ENCODE data around the gene TMEM208.

The TMEM208 gene

DNA sequence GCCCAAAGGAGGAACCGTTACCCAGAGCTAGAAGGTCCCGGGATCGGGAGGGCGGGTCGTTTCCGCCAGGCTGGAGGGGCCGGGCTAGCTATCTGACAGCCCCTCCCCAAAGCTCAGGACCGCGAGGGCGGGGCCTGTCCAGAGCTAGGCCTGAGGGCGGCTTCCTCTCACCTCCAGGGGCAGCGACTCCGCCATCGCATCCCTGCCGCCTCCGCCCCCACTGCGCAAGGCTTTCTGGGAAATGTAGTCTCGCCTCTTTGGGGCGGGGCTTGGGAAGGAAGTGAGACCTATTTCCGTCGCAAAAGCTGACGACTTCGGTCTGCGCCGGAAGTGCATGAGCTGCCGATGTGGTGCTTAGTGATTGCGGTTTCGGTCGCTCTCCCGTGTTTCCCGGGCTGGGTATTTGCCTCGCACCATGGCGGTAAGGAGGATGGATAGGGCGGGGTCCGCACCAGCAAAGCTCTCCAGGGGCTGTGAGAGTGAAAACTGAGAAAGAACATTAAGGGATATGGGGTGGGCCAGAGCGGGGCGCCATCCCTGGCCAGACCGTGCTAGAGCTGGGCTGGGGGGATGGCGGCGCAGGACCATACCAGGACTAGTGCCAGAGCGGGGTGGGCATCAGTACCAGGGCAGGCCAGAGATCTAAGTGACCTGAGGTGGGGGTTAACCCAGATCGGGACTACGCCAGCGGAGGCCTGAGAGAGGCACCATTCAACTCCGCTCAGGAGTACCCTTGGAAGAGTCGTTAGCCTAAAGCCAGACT is at the start of gene TMEM208:
Gene TMEM208, plus strand, starts transcription at position 327 of the 763 bp plus-strand sequence. Its CDS starts 89 bp downstream, at position 416.
- peak; percentile 94 to 96 for DNase-seq (ENCODE audit: extremely low read depth in 1 of 2, low read depth in 1 of 2)

DNA sequence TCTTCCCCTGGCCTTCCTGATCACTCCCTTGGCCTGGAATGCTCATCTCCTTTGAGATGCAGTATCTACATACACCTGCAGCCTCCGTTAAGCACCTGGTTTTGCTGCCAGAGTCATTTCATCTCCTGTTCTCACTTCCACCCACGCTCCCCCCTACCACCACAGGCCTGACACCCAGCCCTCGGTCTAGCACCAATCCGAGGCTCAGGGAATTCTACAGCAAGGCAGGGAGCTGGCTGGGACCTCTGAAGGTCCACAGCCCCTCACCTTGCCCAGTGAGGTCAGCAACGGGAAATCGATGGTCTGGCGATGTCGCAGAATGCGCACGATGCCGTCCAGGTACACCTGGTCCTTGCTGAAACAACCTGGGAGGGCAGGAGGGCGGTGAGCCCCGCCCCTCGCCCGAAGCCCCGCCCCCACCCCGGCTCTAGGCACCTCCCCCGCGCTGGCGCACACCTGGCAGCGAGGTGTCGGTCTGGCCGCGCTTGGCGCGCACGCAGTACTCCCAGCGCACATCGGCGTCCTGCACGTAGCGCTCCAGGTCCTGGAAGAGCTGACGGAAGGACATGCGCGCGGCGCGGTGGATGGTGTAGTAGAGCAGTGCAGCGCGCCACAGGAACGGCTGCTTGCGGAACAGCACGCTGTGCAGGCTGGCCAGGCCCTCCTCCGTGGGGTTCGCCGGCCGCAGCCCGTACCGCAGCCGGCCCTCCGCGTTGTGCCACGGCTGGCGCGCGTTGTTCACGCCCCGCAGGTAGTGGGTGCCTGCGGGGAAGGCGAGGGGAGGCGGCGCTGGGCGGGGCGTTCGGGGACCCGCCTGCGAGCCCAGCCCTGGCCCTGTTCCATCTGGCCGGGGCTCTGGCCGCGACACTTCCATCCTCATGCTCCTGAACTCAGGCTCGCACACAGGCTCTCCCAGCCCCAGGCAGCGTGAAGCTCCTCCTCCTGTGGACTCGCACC is 48.9 kb upstream of the TMEM208 start:
- DNase-seq (ENCODE audit: extremely low read depth in 1 of 2, low read depth in 1 of 2) = no peak

DNA sequence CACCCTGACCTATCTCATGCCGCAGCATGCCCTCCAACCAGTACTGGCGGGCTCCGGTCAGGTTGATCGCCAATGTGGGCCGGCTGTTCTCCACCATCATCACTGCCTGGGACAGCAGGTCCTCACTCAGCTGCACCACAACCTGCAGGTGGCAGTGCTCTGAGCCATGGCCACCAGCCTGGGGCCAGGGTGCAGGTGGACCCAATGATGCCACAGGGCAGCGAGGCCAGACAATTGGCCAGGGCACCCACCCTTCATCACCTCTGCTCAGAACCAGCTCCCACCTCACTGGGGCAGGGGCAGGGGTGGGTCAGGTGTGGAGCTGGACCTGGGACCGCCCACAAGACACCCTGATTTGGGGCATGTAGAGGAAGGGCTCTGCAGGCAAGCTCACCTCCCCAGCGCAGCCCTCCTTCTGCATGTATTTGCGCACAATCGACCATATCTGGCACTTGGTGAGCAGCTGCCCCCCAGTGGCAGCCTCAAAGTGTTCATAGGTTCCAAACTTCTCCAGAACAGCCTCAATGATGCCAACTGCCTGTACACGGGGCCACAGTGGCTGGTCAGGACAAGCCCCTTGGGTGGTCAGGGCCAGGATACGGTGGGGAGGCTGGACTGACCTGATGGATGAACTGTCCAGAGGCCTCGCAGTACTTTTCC is 47.4 kb upstream of the TMEM208 start:
- no peak for DNase-seq (ENCODE audit: extremely low read depth in 1 of 2, low read depth in 1 of 2)

DNA sequence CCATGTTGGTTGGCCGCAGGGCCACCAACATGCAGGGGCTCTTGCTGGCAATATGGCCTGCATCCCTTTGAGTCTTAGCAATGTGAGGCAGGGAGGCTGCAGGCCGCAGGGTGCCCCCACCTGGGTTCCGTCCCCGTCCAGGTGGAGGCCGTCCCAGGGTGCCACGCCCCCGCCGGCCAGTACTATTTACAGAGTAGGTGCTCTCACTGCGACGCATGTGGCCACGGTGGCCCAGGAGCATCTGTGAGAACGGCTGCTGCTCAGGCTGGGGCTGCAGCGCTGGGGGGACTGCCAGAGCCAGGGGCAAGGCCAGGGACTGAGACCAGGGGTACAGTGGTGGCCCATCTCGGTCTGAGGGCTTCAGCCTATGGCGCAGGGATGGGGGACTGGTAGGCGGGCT is 46.8 kb upstream of the TMEM208 start:
- DNase-seq (ENCODE audit: extremely low read depth in 1 of 2, low read depth in 1 of 2) = no peak

DNA sequence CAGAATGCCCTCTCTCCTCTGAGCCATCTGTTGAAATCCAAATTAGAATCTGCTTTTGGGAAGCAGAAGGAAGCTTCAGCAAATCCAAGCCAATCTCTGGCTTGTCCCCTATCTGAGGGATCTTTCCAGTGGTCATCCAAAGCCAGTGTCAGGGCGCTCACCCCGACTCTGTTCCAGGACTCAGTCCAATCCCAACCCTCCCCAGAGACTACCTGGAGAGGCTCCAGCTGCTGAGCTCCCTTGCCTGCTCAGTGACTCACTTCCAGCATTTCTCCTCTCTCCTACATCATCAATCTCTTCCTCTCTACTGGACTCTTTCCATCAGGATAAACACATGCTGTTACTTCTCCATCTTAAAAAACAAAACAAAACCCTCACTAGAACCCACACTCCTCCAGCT is 45.6 kb upstream of the TMEM208 start:
- no peak for DNase-seq (ENCODE audit: extremely low read depth in 1 of 2, low read depth in 1 of 2)

DNA sequence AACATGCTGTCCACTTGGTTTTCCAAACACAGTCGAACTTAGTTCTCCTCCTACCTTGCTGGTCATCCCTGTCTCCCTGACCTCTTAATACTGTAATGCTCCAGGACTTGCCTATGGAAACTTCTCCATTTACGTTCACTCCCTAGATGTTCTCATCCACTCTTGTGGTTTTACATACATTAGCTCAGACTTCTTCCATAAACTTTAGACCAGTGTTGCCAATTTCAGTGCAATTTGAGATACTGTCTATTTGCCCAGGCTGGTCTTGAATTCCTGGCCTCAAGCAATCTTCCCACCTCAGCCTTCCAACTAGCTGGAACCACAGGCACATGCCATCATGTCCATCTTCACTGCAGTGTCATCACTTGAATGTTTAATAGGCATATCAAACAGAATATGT is 44.6 kb upstream of the TMEM208 start:
- DNase-seq (ENCODE audit: extremely low read depth in 1 of 2, low read depth in 1 of 2) = no peak

DNA sequence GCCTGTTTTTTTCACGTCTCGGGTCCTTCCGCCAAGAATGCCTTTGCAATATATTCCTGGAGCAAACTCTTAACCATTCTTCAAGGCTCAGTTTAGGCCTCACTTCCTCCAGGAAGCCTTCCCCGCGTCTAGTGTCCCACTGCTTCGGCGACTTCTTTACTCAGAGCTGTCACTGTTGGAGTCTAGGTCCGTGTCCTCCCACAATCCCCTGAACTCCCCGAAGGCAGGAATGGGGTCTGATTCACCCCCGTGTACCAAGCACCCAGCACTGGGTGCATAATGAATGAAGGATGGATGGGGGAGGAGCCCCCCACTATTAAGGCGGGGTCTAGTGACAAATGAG is 43.7 kb upstream of the TMEM208 start:
- DNase-seq (ENCODE audit: extremely low read depth in 1 of 2, low read depth in 1 of 2) = no peak

DNA sequence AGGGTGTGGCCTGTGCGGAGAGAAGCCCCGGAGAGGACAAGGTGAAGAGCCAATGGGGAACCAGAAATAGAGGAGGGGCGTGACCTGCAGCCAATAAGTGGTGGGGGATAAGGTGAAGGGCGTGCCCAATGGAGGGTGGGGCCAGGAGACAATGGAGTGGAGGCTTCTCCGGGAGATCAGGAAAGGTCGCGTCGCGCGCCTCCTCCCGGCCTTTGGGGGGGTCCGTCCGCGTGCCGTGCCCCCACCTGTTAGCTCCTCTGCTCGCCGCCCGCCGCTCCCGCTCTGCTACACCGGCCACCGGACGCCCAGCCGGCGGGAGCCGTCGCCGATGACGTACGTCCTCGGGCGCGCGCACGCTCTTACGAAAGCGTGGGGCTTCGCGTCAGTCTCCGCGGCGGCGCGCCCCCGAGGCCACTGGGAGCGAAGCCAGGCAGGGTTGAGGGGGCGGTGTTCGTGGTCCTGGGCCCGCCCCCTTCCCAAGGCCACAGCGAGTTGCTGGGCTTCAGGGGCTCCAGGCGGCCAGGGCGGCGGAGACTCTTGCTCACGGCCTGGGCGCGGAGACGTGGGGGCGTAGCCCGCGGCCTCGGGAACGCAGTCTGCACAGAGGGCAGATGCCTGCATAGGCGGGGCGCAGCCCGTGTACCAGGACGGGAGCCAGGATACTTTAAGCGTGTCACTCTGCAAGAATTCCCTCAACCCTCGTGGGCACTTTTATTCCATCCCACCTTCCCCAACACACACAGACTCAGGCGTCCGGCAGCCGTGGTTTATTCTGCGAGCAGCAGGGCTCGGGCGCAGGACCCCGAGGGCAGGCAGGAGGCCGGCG is 43.1 kb upstream of the TMEM208 start, which contains the start of gene MATCAP1:
Gene MATCAP1, minus strand, starts transcription at position 337 of the 826 bp plus-strand sequence. CDS start 3,353 bp downstream, outside the sequence.
- DNase-seq (ENCODE audit: extremely low read depth in 1 of 2, low read depth in 1 of 2) = peak; percentile 84 to 89

DNA sequence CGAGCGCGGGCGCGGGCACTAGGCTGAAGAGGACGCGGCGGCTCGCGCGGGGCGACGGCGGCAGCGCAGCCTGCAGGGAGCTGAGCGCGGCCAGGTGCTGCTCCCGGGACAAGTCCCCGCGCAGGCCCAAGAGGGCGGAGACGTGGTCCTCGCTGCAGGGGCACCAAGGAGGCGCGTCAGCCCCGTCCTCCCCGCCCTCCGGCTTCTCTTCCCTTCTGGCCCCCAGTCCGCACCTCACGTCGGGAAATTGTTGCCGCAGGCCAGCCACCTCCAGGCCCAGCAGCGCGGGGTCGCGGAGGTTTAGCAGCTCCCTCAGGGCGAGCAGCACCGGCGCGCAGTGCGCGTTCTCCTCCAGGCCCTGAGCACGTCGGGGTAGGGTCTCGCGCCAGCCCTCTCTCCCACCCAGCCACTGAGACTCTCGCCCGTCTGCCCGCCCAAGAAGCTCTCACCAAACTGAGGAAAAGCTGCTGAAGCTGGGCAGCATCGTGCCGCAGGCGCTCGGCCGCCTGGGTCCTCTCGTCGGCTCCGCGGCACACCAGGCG is 42.4 kb upstream of the TMEM208 start:
- DNase-seq (ENCODE audit: extremely low read depth in 1 of 2, low read depth in 1 of 2) = no peak

DNA sequence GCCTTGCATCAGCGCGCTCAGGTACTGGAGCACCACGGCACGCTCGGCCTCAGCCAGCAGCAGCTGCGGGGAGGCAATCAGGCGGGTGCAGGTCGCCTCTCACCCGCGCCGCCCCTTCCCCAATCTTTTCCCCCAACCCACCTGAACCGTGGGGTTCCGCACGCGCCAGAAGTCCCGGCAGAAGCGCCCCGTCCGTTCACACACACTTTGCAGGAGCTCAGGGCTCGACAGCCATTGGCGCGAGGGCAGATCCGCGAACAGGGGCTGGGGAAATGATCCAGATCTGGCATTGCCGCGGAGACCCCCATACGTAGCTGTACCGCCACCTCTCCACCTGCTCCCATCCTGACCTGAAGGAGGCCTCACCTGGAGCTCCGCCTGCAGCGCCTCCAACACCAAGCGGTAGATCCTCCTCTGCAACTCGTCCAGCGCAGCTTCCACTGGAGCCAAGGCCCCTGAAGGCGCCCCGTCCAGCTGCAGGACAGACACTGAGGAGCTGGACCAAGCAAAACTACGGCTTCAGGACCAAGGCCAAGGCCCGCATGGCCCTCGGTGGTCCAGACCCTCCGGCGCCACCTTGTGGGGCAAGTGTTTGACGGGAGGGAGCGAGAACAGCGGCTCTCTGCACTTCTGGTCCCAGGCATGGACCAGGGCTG is 41.8 kb upstream of the TMEM208 start:
- peak; percentile 57 to 74 for DNase-seq (ENCODE audit: extremely low read depth in 1 of 2, low read depth in 1 of 2)

DNA sequence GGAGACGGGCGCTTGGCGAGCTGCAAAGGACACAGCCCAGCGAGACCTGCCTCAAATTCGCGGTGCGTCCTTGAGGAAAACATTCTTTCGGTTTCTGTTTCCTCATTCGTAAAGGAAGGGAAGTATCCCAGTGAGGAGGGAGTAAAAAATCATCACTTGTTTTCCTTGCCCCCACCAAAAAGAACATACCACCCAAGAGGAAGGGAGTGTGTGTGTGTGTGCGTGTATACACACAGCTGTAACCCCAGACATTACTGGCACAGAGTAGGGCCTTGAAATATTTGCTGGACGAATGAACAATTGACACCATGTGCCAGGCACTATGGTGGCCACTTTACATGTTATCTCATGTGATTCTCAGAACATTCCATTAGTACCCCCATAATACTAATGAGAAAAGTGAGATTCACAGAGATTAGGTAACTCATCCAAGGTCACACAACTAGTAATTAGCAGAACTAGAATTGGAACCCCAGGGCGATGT is 41.2 kb upstream of the TMEM208 start:
- no peak for DNase-seq (ENCODE audit: extremely low read depth in 1 of 2, low read depth in 1 of 2)

DNA sequence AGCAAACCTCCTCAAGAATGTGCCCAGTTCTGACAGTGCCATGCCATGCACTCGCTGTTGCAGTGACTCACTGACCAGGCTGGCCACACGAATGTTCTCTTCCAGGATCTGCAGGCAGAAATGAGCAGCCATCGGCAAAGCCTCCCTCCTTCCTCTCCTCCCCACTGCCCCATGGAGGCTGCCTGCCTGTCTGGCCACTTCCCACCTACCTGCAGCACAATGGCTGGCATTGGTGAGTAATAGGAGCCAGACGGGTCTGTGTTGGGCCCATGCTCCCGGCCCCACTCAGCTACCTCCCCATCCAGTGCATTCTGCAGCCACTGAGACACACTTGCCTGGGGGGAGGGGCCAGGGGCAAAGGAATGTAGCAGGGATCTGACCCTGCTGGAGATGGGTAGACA is 40.4 kb upstream of the TMEM208 start:
- no peak for DNase-seq (ENCODE audit: extremely low read depth in 1 of 2, low read depth in 1 of 2)

DNA sequence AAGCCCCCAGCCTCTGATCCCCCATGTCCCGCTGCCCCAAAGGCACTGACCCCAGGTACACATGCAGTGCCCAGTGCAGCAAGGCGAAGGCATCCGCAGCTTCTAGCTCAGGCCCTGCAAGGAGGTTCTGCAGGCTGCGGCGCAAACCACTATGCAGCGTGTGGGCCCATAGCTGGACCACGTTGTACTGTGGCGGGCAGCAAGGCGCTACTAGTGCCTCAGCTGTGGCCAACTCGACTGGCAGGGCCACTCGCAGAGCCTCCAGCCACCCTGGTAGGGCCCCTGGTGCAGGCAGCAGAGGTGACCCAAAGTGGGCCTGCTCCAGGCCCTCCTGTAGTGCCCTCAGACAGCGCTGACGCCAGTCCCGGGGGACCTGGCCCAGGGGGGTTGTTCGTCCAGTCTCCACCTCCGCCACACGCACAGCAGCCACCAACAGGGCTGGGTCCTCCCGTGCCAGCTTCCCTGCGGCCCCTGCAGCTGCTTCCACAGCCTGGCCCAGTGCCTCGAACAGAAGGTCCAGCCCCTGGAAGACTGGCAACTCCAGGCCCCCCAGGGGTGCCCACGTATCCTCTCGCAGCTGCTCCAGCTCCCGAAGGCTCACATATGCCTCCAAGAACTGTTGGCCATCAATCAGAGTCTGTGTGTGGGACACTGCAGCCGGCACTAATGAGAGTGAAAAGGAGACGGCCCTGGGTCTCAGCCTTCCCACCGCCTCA is 39.6 kb upstream of the TMEM208 start:
- DNase-seq (ENCODE audit: extremely low read depth in 1 of 2, low read depth in 1 of 2) = no peak

DNA sequence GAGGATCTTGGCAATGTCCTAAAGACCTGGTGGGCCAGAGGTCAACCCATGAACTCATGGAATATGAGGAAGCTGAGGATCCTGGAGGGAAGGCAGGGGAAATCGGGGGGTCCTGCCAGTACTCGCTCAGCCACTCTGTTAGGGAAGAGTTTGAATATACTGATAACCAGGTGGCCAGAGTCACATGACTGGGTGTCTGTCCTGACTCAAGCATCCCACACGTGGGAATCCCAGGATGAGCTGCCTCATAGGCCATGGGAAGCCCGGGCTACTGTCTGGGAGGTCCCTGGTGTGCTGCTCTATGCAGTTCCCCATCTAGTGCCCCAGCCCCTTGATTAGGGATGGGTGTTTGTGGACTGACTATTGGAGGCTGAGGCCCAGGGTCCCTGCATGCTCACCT is 38.6 kb upstream of the TMEM208 start:
- DNase-seq (ENCODE audit: extremely low read depth in 1 of 2, low read depth in 1 of 2) = no peak

DNA sequence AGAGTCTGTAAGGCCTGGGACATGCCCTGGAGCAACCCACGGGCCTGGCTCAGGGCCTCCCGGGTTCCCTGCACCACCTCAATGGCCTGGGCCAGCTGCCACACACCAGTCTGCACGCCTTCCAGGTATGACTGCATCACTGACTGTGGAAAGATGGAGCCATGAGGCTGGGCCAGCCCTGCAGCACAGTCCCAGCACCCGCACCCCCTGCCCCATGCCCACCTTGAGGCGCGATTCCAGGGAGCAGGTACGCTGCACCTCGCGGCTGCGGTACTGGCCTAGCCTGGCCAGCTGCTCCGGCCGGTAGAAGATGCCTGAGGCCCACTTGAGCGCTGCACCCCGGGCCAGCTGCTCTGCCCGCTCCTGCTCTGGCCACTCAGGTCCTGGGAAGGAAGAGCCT is 38.1 kb upstream of the TMEM208 start:
- DNase-seq (ENCODE audit: extremely low read depth in 1 of 2, low read depth in 1 of 2) = no peak

DNA sequence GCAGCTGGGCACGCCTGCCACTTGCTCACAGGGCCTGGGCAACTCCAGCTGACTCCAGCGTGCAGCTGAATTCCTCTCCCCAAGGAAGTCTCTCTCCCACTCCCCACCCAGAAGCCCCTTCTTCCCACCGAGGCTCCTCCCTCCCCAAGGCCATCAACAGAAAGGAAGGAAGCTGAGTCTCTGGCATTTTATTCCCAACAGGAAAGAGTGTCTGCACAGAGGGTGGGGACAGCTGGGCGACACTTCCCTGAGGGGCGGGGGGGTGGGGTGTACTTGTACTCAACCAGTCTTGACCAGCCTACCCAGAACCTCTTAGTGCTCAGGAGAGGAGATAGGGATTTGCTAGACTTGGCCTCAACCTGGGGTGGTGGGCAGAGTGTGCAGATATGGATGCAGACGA is 36.9 kb upstream of the TMEM208 start, which contains the start of gene EXOC3L1:
Gene EXOC3L1, minus strand, starts transcription at position 96 of the 400 bp plus-strand sequence. CDS start 460 bp downstream, outside the sequence.
- no peak for DNase-seq (ENCODE audit: extremely low read depth in 1 of 2, low read depth in 1 of 2)

DNA sequence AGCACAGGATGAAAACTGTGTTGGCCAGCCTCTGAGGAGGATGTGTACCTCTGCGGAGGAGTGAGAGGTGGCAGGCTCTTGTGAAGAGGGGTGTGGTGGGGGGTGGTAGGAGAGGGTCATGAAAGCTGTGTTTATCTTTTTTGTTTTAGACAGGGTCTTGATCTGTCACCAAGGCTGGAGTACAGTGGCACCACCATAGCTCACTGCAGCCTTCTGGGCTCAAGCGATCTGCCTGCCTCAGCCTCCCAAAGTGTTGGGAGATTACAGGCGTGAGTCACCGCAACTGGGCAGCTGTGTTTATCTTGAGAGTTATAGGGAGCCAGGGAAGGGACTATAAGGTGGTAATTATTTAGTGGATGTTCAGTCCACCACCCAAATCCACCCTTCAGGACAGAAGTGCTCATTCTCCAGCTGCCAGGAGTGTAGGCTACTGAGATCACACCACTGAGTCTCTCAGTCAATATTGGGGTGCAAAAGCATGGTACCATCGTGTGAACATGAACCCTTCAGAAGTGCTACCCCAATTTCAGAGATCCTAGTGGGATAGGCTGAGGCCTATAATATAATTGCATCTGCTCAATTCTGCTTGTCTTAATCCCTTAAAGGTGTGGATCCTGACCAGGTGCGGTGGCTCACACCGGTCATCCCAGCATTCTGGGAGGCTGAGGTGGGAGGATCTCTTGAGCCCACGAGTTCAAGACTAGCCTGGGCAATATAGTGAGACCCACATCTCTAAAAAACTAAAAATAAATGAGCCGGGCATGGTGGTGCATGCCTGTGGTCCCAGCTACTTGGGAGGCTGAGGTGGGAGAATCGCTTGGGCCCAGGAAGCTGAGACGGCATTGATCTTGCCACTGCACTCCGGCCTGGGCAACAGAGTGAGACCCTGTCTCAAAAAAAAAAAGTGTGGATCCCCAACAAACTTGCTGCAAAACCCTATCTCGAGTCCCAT is 36.2 kb upstream of the TMEM208 start:
- no peak for DNase-seq (ENCODE audit: extremely low read depth in 1 of 2, low read depth in 1 of 2)

All from activated CD8-positive, alpha-beta memory T cell treated with anti-CD3 and anti-CD28 coated beads for 1 hour (primary cell).